Ishikawa (cell line): ENCODE results near the gene PCDH9.

Experiments
- CEBPB ChIP-seq: IDR thresholded peaks from 2 replicates; pipeline ENCODE4 v1.6.1; 2012
- CREB1 ChIP-seq: IDR thresholded peaks from 2 replicates; pipeline ENCODE4 v1.6.1; 2012; ENCODE audit warnings: low read depth
- EGR1 ChIP-seq: IDR thresholded peaks from 2 replicates; pipeline ENCODE4 v1.6.1; 2012
- EP300 ChIP-seq: IDR thresholded peaks from 2 replicates; pipeline ENCODE4 v1.6.1; 2012; ENCODE audit warnings: borderline replicate concordance
- FOXM1 ChIP-seq: IDR thresholded peaks from 2 replicates; pipeline ENCODE4 v1.6.1; 2012; ENCODE audit warnings: low read depth, borderline replicate concordance
- MAX ChIP-seq: IDR thresholded peaks from 2 replicates; pipeline ENCODE4 v1.6.1; 2012
- NFIC ChIP-seq: IDR thresholded peaks from 2 replicates; pipeline ENCODE4 v1.6.1; 2012
- RAD21 ChIP-seq: IDR thresholded peaks from 2 replicates; pipeline ENCODE4 v1.6.1; 2012; ENCODE audit warnings: low read depth
- TAF1 ChIP-seq: IDR thresholded peaks from 2 replicates; pipeline ENCODE4 v1.6.1; 2012; ENCODE audit warnings: low read depth, mild to moderate bottlenecking
- TCF12 ChIP-seq: IDR thresholded peaks from 2 replicates; pipeline ENCODE4 v1.6.1; 2012; ENCODE audit warnings: low read depth
- TEAD4 ChIP-seq: IDR thresholded peaks from 2 replicates; pipeline ENCODE4 v1.6.1; 2012
- YY1 ChIP-seq: IDR thresholded peaks from 2 replicates; pipeline ENCODE4 v1.6.1; 2012; ENCODE audit warnings: low read depth
- ZBTB7A ChIP-seq: IDR thresholded peaks from 2 replicates; pipeline ENCODE4 v1.6.1; 2012; ENCODE audit warnings: low read depth
- TF ChIP-seq, protein P1 (sequence below): IDR thresholded peaks from 2 replicates; pipeline ENCODE4 v1.6.1; 2012; ENCODE audit warnings: low read depth, mild to moderate bottlenecking
- TF ChIP-seq, protein P2 (sequence below): IDR thresholded peaks from 2 replicates; pipeline ENCODE4 v1.6.1; 2012

The PCDH9 gene

GRCh38 chr13:66543780-66544179 lies 686.4 kb downstream of the PCDH9 start:
- TF ChIP-seq, protein P1, sequence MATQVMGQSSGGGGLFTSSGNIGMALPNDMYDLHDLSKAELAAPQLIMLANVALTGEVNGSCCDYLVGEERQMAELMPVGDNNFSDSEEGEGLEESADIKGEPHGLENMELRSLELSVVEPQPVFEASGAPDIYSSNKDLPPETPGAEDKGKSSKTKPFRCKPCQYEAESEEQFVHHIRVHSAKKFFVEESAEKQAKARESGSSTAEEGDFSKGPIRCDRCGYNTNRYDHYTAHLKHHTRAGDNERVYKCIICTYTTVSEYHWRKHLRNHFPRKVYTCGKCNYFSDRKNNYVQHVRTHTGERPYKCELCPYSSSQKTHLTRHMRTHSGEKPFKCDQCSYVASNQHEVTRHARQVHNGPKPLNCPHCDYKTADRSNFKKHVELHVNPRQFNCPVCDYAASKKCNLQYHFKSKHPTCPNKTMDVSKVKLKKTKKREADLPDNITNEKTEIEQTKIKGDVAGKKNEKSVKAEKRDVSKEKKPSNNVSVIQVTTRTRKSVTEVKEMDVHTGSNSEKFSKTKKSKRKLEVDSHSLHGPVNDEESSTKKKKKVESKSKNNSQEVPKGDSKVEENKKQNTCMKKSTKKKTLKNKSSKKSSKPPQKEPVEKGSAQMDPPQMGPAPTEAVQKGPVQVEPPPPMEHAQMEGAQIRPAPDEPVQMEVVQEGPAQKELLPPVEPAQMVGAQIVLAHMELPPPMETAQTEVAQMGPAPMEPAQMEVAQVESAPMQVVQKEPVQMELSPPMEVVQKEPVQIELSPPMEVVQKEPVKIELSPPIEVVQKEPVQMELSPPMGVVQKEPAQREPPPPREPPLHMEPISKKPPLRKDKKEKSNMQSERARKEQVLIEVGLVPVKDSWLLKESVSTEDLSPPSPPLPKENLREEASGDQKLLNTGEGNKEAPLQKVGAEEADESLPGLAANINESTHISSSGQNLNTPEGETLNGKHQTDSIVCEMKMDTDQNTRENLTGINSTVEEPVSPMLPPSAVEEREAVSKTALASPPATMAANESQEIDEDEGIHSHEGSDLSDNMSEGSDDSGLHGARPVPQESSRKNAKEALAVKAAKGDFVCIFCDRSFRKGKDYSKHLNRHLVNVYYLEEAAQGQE = no peak
- TF ChIP-seq FOXM1 (no peak), RAD21 (no peak), CREB1 (no peak)

GRCh38 chr13:66537417-66537816 lies 692.7 kb downstream of the PCDH9 start:
- TF ChIP-seq CEBPB (no peak), RAD21 (no peak), YY1 (no peak), EGR1 (no peak), ZBTB7A (no peak), NFIC (no peak), TCF12 (no peak), TAF1 (no peak), TEAD4 (no peak), MAX (no peak), FOXM1 (no peak)
- TF ChIP-seq, protein P1 = no peak
- TF ChIP-seq, protein P2, sequence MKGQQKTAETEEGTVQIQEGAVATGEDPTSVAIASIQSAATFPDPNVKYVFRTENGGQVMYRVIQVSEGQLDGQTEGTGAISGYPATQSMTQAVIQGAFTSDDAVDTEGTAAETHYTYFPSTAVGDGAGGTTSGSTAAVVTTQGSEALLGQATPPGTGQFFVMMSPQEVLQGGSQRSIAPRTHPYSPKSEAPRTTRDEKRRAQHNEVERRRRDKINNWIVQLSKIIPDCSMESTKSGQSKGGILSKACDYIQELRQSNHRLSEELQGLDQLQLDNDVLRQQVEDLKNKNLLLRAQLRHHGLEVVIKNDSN = no peak

- TF ChIP-seq, protein P1 = no peak
- TF ChIP-seq FOXM1 = no peak
- TF ChIP-seq ZBTB7A = no peak
- 0 out of 2 replicates have a peak, but pooled peaks have one; percentile 12 for TF ChIP-seq TEAD4
- TF ChIP-seq EP300 = no peak
Observed at GRCh38 chr13:66536746-66537145, 693.4 kb downstream of the PCDH9 start.

DNA sequence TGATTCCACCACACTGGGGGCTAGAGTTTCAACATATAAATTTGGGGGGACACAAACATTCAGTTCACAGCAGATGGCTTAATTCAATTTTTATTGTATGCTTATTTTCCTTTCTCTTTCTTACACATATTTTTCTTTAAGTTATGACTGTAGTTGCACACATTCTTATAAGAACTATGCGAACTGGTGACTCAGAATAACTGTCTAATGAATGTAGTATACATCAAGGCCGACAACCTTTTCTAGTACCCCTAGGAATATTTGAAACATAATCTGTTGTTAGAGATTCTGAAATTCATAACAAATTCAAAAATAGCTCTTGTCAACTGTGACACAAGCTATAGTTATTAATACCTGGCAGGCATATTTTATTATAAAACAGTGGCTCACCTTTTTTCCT lies 695.6 kb downstream of the PCDH9 start:
- TF ChIP-seq FOXM1 = no peak
- no peak for TF ChIP-seq EP300
- TF ChIP-seq CREB1 = no peak
- TF ChIP-seq, protein P2 = no peak
- no peak for TF ChIP-seq TEAD4
- no peak for TF ChIP-seq YY1
- TF ChIP-seq EGR1 = no peak
- TF ChIP-seq CEBPB = no peak
- TF ChIP-seq TAF1 = no peak
- no peak for TF ChIP-seq MAX
- no peak for TF ChIP-seq NFIC
- no peak for TF ChIP-seq RAD21
- TF ChIP-seq, protein P1 = no peak
- no peak for TF ChIP-seq TCF12
- TF ChIP-seq ZBTB7A = no peak
